Measurements from ENCODE around the gene IQCE. TPM values are rescaled to one million over a fixed set of nuclear protein-coding genes. Genes with fewer than 3 reads are reported as not detected.

IQCE gene
- total RNA-seq, 1 experiment from 2014 or later: 35.8 TPM

DNA sequence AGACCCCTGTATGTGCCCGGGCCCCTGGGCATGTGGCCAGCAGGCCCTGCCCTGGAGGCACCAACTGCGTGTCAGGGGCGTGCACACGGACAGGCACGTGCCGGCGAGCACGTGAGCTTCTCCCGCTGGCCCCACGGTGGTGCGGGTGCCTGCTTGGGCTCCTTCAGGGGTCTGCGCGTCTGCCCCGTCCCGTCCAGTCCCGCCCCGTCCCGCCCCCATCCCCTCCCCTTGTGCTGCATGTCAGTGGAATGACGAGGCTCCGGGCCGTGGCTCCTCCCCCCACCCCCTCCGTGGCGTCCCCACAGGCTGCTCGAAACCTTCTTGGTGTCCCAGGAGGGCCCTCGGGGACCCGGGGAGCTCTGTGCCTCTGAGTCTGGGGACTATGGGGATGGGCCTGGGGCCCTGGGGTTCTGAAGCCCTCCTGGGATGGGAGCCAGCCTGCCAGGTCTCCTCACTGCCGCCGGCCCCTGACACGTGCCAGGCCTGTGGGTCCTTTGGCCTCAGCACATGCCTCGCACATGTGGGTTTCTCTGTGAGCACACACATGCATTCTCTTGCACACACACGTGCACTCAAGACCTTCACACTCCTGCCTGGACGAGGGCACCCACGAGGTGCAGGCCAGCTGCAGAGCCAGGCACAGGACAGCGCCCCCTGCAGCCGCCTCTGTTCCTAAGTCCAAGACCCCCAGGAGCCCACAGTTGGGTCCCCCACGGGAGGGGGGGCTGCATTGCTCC, 101.7 kb downstream of the IQCE start:
- ChIA-PET POLR2A (ENCODE audit: unreplicated experiment) (no interaction called here), CTCF (interaction anchor here (0.7 kb wide), 1 partner anchor 257 kb away, joined by 9 read pairs; the partner anchor contains the start of gene CHST12)
- peaks cover 6% of the 10 kb centered on the region; the same call in 1 of the 2 replicates for H4K20me1 ChIP-seq (ENCODE audit: insufficient read depth)

DNA sequence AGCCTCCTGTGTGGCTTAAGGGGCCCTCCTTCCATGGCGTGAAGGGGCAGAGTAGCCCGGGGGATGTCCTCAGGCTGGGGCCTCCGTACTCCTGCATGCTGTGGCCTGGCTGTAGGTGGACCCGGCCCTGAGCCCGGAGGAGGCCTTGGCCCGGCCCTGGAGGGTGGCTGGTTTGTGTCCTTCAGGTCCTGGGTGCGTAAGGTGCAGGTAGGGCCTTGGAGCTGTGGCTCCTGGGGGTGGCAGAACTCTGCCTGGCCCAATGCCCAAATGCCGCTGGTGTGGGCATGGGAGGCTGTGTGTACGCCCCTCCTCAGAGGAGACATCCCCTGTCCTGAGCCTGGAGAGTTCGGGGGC, 102.3 kb downstream of the IQCE start:
- Histone ChIP-seq H4K20me1 (ENCODE audit: insufficient read depth) (peaks cover 6% of the 10 kb centered on the region; the same call in 1 of the 2 replicates), H3K4me1 (replicated peaks; ENCODE audit: insufficient read depth) (no peaks in the 10 kb centered on the region), H3K27ac (no peak overlapping the region), H3K9me3 (ENCODE audit: insufficient read depth, low read depth) (no peaks in the 10 kb centered on the region), H3K4me3 (no peak overlapping the region), H3K36me3 (ENCODE audit: low read depth) (no peaks in the 10 kb centered on the region), H3K4me2 (no peak overlapping the region), H2AFZ (no peak overlapping the region), H3K9me2 (ENCODE audit: insufficient read depth) (no peaks in the 10 kb centered on the region), H3F3A (ENCODE audit: insufficient read depth, low read depth) (no peaks in the 10 kb centered on the region; the same call in 1 of the 2 replicates), H3K79me2 (ENCODE audit: low read depth) (no peaks in the 10 kb centered on the region), H3K27me3 (ENCODE audit: insufficient read depth, low read depth) (no peaks in the 10 kb centered on the region)
- ChIA-PET POLR2A (ENCODE audit: unreplicated experiment) (no interaction called here), CTCF (no interaction called here)
- no peak for TF ChIP-seq EZH2 (IDR thresholded peaks at IDR 0.05; ENCODE audit: low read depth)
- TF ChIP-seq, protein P1, sequence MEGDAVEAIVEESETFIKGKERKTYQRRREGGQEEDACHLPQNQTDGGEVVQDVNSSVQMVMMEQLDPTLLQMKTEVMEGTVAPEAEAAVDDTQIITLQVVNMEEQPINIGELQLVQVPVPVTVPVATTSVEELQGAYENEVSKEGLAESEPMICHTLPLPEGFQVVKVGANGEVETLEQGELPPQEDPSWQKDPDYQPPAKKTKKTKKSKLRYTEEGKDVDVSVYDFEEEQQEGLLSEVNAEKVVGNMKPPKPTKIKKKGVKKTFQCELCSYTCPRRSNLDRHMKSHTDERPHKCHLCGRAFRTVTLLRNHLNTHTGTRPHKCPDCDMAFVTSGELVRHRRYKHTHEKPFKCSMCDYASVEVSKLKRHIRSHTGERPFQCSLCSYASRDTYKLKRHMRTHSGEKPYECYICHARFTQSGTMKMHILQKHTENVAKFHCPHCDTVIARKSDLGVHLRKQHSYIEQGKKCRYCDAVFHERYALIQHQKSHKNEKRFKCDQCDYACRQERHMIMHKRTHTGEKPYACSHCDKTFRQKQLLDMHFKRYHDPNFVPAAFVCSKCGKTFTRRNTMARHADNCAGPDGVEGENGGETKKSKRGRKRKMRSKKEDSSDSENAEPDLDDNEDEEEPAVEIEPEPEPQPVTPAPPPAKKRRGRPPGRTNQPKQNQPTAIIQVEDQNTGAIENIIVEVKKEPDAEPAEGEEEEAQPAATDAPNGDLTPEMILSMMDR (conservative IDR thresholded peaks at IDR 0.05): 0 out of 2 replicates have a peak, but pooled peaks have one; percentile 2
- intact Hi-C loops (cut with micrococcal nuclease; ENCODE audit: unreplicated experiment): no loop called here
- DNase-seq: no peak
- BruUV-seq (replicated peaks): no TSS peak

More for the DNA sequence above, 101.7 kb downstream of the IQCE start:
- DNase-seq: no peak
- no peaks in the 10 kb centered on the region for H3K36me3 ChIP-seq (ENCODE audit: low read depth)
- H2AFZ ChIP-seq: no peak overlapping the region
- H3K9me2 ChIP-seq (ENCODE audit: insufficient read depth): no peaks in the 10 kb centered on the region
- H3K79me2 ChIP-seq (ENCODE audit: low read depth): no peaks in the 10 kb centered on the region
- no peaks in the 10 kb centered on the region; the same call in 1 of the 2 replicates for H3F3A ChIP-seq (ENCODE audit: insufficient read depth, low read depth)
- no peak overlapping the region for H3K4me3 ChIP-seq
- H3K27me3 ChIP-seq (ENCODE audit: insufficient read depth, low read depth): no peaks in the 10 kb centered on the region
- H3K27ac ChIP-seq: no peak overlapping the region
- H3K9me3 ChIP-seq (ENCODE audit: insufficient read depth, low read depth): no peaks in the 10 kb centered on the region
- no peak overlapping the region for H3K4me2 ChIP-seq
- H3K4me1 ChIP-seq (replicated peaks; ENCODE audit: insufficient read depth): no peaks in the 10 kb centered on the region
- BruUV-seq (replicated peaks): no TSS peak
- no peak for TF ChIP-seq EZH2 (IDR thresholded peaks at IDR 0.05; ENCODE audit: low read depth)
- TF ChIP-seq, protein P1 (conservative IDR thresholded peaks at IDR 0.05): peak; percentile 41; the same call in 1 of the 2 replicates
- intact Hi-C loops (cut with micrococcal nuclease; ENCODE audit: unreplicated experiment): no loop called here

DNA sequence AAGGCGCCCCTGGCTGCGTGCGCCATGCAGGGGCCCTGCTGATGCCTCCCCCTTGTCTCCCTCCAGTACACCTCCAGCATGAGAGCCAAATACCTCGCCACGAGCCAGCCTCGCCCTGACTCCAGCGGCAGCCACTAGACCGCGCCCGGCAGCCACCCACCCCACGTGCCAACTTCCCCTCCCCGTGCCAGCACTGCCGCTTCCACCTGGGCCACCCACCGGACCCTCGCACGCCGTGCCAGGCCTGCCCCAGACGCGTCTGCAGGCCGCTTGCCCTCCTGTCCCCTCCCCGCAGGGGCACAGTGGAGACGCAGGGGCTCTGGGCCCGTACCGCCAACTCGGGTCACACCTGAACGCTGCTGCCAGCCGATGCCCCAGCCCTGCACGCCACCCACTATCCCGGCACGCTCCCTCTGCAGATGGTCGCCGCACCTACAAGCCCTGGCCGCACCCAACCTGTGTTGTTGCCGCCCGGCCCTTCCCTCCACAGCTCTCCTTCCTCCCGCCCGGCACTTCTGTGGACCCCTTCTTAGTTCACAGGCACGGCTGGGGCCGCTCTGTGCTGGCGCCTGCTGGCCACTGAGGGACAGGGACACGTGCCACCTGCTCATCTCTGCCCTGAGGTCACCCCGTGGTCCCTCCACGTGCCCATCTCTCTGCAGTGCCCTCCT, 103.0 kb downstream of the IQCE start:
- no peaks in the 10 kb centered on the region for H3K36me3 ChIP-seq (ENCODE audit: low read depth)
- H3K79me2 ChIP-seq (ENCODE audit: low read depth): no peaks in the 10 kb centered on the region
- no peak for DNase-seq
- no peaks in the 10 kb centered on the region for H3K9me3 ChIP-seq (ENCODE audit: insufficient read depth, low read depth)
- H3K27me3 ChIP-seq (ENCODE audit: insufficient read depth, low read depth): no peaks in the 10 kb centered on the region
- H3K9me2 ChIP-seq (ENCODE audit: insufficient read depth): no peaks in the 10 kb centered on the region
- peaks cover 6% of the 10 kb centered on the region; the same call in 1 of the 2 replicates for H4K20me1 ChIP-seq (ENCODE audit: insufficient read depth)
- H3K4me3 ChIP-seq: no peak overlapping the region
- BruUV-seq (replicated peaks): no TSS peak
- no peak overlapping the region for H3K27ac ChIP-seq
- TF ChIP-seq EZH2 (IDR thresholded peaks at IDR 0.05; ENCODE audit: low read depth): no peak
- TF ChIP-seq, protein P1 (conservative IDR thresholded peaks at IDR 0.05): no peak
- ChIA-PET POLR2A (ENCODE audit: unreplicated experiment) (no interaction called here), CTCF (no interaction called here)
- no peak overlapping the region for H2AFZ ChIP-seq
- no peaks in the 10 kb centered on the region; the same call in 1 of the 2 replicates for H3F3A ChIP-seq (ENCODE audit: insufficient read depth, low read depth)
- H3K4me1 ChIP-seq (replicated peaks; ENCODE audit: insufficient read depth): no peaks in the 10 kb centered on the region
- intact Hi-C loops (cut with micrococcal nuclease; ENCODE audit: unreplicated experiment): no loop called here
- H3K4me2 ChIP-seq: no peak overlapping the region

Measured in PC-9 (cell line).